GM19351 (cell line): ENCODE data around the gene EPS8L2.

Source experiments
- ATAC-seq: cut with Tn5 transposase; IDR thresholded peaks from one replicate; pipeline ENCODE4 v1.9.1; 2021; ENCODE audit warnings: mild to moderate bottlenecking, moderate library complexity; ENCODE audit not compliant: unreplicated experiment

EPS8L2 gene

DNA sequence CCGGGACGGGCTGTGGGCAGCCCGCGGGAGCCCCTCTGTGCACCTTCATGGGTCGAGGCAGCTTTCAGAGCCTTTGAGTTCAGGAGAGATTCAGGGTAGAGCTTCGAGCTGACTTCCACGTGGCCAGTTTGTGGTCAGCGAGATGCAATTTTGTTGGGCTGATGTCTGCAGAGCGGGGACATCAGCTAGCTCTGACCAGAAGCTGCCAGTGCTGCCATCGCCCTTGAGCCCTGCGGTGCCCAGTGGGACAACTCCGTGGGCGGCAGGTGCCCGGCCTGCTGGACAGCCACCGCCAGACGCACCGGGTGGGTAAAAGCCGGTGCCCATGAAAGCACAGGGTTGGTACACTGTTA is 42.0 kb downstream of the EPS8L2 start:
- ATAC-seq, result peak; percentile 9

DNA sequence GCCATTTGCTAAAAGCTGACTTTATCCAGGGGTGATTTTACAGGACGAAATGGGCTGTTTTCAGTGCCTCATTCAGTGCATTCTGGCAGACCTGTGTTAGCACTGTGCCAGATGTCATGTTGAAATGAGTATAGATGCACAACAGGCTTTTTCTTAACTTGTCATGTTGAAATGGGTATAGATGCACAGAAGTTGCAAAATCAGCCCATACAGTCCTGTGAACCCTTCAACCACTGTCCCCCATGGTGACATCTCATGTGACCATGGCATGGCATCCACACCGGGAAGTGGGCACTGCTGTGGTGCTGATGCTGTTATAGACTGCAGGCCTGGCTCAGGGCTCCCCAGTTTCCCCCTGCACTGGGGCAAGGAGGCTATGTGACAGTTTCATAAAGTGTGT is 43.7 kb downstream of the EPS8L2 start:
- ATAC-seq, result no peak

DNA sequence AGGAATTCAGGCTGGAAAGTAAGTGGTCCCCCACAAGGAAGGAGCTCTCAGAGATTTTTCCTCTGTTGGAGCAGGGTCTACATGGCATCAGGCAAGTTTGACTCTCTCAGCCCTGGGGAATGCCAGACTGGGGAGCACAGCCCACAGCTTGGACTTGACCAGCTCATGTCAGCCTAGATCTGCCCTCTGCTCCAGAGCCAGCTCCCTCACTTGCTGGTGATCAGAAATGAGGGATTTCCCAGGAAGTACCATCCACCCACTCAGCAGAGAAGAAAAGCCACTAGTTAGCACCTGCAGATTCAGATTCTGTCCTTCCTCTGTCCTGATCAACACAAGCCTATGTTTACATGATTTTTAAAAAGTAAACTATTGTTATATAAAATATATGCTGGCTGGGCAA is 54.2 kb downstream of the EPS8L2 start:
- no peak for ATAC-seq

DNA sequence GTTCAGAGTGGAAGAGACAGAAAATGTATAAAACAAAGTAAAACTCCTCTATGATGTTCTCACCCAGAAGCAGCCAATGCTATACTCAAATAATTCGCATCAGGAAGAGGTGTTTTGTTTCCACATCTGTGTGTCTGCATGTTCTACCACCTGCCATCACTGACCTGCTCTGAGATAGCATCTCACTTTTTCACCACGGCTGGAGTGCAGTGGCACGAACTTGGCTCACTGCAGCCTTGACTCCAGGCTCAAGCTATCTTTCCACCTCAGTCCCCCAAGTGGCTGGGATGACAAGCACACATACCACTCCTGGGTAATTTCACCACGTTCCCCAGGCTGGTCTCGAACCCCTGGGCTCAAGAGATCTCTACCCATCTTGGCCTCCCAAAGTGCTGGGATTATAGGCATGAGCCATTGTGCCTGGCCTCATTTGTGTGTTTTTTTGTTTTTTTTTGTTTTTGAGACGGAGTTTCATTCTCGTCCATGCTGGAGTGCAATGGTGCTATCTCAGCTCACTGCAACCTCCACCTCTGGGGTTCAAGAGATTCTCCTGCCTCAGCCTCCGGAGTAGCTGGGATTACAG is 55.6 kb downstream of the EPS8L2 start:
- no peak for ATAC-seq

DNA sequence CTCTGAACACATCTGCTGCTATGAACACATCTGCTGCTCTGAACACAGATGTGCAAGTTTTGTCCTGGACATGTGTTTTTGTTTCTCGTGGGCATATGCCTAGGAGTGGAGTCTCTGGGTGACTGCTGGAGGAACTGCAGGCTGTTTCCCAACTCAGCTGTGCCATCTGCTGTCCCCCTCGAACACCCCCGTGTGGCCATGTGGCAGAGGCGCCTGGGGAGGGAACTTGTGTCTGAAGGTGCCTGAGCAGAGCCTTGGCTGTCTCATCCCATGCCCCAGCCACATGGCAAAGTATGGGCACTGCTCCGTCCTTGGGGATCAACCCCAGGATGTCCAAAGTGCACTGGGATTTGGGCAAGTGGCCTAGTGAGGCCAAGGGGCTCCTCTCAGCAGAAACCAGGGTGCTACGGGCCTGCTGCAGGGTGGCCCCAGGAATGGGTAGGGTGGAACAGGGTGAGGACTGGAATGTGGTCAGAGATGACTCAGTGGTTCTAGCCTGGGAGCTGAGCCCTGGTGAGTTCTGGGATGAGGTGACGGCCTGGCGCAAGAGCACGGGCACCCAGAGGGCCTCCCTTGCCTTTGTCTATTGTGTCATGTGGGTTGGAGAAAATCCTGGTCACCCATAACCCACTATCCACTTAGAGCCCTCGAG is 56.5 kb downstream of the EPS8L2 start:
- ATAC-seq, result no peak

DNA sequence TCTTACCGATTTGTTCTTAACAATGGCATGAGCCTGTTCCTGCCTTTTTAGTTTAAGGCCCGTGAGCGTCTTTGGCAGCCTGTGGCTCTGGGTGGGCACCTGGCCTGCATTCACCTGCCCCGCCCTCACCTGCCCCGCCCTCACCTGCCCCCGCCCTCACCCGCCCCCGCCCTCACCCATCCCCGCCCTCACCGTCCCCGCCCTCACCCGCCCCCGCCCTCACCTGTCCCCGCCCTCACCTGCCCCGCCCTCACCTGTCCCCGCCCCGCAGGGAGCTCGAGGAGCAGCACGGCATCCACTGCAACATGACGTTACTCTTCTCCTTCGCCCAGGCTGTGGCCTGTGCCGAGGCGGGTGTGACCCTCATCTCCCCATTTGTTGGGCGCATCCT is 57.0 kb downstream of the EPS8L2 start:
- ATAC-seq, result no peak

DNA sequence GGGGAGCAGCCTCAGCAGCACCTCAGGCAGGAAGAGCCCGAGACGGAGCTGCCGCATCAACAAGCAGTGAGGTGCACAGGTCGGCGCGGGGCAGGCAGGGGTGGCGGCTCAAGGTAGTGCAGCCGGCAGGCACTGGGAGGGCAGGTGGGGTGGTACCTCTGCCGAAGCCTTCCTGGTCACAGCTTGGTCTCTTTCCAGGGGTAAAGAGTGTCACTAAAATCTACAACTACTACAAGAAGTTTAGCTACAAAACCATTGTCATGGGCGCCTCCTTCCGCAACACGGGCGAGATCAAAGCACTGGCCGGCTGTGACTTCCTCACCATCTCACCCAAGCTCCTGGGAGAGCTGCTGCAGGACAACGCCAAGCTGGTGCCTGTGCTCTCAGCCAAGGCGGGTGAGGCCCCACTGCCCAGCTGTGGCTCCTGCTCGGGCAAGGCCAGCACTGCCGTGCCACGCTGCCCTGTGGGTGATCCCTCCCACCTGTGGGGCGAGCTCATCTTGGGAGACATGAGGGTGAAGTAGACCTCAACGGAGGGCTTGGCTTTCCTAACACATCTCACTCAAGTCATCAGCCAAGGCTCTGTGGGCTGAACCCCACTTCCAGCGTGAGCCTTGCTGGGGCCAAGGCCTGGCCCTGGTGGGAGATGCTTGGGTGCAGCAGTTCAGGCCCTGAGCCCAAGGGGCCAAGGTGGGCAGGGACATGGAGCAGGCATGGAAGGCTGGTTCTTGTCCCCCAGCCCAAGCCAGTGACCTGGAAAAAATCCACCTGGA is 57.7 kb downstream of the EPS8L2 start:
- no peak for ATAC-seq

DNA sequence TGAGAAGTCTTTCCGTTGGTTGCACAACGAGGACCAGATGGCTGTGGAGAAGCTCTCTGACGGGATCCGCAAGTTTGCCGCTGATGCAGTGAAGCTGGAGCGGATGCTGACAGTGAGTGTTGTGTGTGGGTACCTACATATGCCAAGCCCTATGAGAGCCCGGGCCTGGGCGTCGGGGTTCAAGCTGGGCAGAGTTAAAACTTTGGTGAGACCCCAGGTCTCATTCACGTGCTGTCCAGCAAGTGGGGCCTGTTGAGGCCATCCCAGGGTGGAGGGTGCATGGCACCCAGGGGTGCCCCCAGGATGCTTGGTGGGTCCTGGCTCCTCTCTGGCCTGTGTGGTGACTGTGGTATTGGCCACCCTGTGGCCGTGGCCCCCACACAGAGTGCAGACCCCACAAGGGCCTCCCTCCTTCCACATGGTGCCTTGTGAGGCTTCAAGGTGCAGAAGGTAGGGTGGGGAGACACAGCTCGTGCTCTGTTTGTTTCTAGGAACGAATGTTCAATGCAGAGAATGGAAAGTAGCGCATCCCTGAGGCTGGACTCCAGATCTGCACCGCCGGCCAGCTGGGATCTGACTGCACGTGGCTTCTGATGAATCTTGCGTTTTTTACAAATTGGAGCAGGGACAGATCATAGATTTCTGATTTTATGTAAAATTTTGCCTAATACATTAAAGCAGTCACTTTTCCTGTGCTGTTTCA is 58.4 kb downstream of the EPS8L2 start:
- ATAC-seq, result no peak

DNA sequence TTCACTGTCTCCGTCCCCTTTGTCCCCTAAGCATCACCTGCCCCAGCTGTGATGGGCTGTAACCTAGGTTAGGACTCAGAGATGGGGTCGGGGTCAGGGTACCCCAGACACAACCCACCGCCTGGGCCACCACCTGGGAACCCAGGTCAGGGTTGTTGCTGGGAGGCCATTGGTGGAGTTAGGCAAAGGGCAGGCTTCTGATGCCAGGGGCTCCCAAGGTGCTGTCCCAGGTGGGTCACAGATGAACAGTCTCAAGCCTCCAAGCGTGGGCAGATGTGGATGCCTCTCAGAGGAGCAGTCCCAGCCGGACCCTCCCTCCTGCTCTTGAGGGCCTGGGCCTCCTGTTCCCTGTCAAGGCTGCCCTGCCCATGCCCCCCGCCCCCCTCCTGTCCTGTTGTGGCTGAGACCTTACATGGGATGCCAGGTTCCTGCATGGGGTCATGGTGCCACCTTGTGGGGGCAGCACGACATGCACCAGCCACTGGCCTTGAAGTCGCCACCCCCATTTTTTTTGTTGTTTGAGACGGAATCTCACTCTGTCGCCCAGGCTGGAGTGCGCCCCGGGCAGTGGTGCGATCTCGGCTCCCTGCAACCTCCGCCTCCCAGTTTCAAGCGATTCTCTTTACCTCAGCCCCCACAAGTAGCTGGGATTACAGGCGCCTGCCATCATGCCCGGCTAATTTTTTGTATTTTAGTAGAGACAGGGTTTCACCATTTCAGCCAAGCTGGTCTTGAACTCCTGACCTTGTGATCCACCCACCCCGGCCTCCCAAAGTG is 59.2 kb downstream of the EPS8L2 start:
- ATAC-seq, result no peak

DNA sequence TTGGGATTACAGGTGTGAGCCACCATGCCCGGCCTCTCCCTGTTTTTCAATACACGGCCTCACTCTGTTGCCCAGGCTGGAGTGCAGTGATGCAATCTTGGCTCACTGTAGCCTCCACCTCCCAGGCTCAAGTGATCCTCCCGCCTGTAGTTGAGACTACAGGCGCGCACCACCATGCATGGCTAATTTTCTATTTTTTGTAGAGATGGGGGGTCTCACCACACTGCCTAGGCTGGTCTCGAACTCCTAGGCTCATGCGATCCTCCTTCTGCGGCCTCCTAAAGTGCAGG is 59.7 kb downstream of the EPS8L2 start:
- no peak for ATAC-seq

DNA sequence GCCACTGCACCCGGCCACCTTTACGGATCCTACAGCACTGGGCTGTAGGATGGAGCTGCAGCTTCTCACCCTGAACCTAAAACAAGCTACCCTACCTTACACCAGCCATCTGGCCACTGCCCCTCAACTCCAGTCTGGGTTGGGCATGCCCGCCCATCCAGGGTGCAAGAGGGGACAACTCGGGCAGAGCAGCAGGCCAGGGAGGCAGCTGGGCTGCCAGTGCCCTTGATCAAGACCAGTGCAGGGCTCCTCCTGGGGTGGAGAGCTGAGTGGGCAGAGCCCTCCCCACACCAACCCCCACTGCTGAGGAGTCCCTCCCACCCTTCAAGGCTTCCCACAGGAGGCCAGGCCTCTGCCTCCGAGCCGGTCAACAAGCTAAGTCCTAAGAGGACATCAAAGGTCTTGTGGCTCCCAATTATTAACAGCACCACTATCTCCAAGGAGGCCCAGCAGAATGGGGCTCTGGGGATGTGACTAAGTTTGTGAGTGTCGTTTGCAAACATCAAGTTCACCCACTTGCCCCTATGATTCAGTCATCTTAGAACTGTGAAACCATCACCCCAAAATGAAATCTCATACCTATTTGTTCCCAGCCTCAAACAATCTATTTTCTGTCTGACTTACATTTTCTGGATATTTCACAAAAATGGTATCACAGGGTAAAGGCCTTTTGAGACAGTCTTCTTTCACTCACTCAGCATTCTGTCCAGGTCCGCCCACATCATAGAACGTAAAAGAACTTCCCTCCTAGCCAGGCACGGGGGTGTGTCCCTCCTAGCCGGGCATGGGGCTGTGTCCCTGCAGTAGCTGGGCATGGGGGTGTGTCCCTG is 60.3 kb downstream of the EPS8L2 start:
- ATAC-seq, result no peak

DNA sequence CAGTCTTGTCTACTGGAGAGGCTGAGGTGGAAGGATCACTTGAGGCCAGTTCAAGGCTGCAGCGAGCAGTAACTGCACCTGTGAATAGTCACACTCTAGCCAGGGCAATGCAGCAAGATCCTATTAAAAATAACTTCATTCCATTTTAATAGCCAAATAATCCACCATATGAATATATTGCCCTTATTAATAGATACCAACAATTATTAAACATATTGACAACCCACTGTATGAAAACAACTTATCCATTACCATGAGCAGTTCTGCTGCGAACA is 60.8 kb downstream of the EPS8L2 start:
- ATAC-seq, result no peak

DNA sequence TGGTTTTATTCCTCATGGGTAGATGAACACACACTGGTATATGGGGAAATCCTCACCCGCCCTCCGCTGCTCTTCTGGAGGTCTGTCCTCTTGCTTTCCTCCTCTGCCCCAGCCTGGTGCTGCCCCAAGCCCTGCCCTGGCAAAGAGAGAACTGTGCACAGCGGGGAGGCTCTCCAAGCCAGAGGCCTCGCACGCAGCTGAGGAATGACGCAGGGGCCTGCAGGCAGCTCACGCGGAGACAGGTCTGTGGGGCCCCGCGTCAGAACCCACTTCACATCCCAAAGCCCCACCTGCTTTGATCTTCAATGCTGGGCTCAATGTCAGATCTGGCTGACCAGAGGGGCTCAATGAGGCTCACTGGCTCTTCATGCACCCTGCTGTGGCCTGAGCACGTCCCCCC is 61.2 kb downstream of the EPS8L2 start:
- ATAC-seq, result no peak

DNA sequence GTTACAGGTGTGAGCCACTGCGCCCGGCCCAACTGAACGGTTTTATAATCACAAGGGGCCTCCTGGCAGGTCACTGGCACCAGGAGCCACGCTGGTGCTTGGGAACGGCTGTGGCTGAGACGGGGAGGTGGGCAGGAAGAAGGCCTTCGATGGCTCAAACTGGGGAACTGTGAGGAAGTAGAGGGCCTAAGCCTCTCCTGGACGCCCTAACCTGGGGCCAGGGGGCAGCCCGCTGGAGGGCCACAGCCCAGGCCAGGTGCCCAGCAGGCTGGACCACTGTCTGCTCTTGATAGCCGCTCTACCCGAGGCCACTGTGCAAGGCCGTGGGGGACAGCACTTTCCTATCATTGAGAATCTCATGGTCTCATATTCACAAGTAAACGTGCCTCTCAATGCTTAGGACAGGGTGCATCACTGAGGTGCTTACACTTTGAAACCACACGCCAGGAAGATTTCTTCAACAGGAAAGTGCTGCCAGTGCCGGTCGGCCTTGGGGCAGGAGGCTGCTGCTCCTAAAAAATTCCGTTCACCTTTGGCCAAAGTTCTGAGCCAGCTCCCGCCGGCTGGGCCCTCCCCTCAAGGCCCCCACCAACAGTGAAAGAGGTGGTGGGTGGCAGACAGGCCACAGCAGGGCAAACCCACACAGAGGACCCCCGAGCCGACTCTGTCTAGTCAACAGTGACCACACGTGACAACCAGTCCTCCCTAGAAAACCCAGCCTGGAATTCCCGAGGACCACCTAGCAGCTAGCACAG is 64.0 kb downstream of the EPS8L2 start:
- no peak for ATAC-seq

DNA sequence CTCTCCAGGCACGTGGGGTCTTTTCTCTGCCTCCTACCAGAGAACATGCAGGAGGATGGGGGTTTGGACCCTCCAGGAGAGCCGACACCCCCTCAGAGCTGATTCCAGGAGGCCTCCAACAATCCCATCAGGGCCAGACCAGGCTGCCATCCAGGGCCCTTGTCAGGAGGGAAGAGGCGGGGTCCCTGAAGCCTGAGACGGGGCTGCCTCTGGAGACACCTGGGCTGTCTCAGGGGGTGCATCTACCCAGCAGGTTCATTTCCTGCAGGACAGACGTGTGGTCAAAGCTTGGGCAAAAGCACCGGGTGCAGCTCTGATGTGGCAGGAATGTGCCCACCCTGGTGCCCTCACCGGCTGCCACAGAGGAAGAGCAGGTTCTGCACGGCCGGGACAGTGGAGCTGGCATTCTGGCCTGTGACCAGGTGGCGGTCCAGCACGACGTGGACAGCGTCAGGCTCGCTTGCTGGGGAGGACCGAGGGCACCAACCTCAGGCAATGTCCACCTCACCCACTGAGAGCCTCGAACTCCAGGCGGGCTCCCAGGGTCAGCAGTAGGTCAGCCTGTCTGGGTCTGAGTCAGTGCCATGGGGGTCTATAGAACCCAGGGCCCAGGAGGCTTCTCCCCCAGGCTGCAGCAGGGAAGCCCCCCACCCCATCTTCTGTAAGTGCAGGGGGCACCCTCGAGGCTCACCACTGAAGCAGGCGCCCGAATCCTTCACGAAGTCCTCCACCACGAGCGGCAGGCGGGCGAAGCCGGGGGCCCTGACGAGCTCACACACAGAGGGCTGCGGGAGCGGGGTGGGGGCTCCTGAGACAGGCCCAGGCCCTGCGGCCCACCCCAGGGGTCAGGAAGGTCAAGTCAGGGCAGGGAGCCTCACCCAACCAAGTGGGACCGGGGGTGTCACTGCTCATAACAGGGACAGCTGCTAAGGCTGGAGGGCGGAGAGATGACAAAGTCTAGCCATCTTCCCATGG is 64.9 kb downstream of the EPS8L2 start:
- ATAC-seq, result no peak

DNA sequence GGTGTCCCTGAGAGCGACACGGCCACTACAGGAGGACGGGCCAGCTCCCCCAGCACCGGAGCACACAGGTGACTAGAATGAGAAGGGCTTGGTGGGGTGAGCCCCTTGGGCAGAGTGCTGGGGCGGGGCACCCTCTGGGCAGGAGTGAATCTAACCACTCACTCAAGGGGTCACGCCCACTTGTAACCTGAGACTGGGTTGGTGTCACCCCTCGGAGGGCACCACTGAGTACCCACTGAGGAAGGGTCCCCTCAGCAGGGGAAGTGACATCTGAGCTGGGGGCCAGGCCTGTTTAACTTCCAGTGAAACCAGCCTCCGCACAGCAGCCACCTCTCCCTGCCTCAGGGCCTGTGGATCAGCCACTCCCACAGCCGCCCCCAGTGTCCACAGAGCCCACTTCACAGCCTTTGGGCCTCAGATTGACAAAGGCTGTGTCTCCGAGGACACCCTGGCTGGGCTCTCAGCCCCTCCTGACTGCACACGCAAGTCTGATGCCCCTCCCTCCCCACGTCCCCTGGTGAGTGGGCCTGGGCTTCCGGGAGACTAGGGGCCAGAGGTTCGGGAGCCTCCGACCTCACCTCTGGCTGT is 65.7 kb downstream of the EPS8L2 start:
- ATAC-seq, result no peak

DNA sequence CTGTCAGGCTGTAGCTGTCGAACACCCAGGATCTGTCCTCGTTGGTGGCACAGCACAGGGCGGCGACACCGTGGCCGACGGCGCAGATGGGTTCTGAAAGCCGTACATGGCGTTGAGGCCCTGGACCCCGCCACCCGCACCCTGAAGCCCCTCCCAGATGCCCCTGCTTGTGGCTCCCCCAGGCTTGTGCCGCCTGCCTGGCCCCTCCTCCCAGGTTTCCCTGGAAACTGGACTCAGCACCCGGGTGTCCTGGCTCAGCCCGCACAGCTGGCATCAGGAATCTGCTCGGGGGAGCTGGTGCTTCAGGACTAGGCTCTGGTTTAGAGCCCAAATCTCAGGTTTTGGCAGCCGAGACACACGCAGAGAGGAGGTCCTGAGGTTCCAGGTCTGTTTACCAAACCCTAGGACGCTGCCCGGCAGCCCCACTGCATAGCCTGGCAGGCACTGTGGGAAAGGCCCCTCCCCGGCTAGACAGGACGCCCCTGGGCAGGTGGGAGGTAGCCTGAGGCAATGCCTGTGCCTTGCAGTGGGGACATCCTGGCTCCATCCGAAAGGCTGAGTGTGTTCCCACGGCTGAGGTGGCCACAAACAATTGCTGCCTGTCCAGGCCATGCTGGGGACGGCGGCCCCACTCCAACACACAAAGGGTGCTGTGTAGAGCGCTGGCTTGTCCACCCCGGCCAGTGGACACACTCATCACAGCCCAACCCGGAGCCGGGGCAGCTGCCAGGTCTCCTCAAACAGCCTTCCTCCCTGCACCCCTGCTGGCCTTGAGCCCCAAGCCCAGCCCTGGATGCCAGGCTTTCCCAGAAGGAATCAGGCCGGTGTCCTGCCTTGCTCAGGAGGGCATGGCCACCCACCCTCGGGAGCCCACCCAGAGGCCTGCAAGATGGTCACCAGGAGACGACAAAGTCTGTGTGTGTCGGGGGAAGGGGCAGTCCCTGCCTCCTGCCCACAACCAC is 66.7 kb downstream of the EPS8L2 start:
- no peak for ATAC-seq
